ENCODE measurements around the gene RAB7A.

DNA sequence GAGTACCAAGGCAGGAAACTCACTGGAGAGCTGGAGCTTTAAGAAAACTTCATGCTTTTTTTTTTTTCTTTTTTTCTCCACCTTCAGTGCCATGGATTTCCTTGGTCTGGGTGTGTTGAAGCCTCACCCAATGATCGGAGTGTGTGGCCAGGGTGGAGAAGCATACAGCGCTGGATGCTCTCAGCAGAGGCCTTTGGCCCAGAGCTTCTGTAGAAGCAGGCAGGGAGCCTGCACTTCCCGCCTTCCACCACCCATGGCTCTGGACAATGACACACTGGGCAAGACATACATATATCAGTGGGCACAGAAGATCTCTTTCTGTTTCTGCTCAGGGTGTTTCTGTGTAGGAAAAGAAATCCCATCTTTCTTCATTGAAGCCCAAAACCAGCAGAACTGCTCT lies 97.6 kb downstream of the RAB7A start:
- TF ChIP-seq, protein P1, sequence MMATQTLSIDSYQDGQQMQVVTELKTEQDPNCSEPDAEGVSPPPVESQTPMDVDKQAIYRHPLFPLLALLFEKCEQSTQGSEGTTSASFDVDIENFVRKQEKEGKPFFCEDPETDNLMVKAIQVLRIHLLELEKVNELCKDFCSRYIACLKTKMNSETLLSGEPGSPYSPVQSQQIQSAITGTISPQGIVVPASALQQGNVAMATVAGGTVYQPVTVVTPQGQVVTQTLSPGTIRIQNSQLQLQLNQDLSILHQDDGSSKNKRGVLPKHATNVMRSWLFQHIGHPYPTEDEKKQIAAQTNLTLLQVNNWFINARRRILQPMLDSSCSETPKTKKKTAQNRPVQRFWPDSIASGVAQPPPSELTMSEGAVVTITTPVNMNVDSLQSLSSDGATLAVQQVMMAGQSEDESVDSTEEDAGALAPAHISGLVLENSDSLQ (IDR thresholded peaks at IDR 0.05): no peak
- no peak for TF ChIP-seq ZNF384 (IDR thresholded peaks at IDR 0.05)
- no peak for TF ChIP-seq L3MBTL2 (conservative IDR thresholded peaks at IDR 0.05)
- no peak for TF ChIP-seq BHLHE40 (IDR thresholded peaks at IDR 0.05; ENCODE audit: borderline replicate concordance)
- no peak for TF ChIP-seq CTBP1 (IDR thresholded peaks at IDR 0.05; ENCODE audit: borderline replicate concordance)
- no peak for TF ChIP-seq NFRKB (IDR thresholded peaks at IDR 0.05)
- TF ChIP-seq FOXK2 (IDR thresholded peaks at IDR 0.05): no peak
- TF ChIP-seq TARDBP (IDR thresholded peaks at IDR 0.05): no peak
- TF ChIP-seq SUZ12 (IDR thresholded peaks at IDR 0.05): no peak
- no peak for TF ChIP-seq SP1 (IDR thresholded peaks at IDR 0.05)
- no peak for TF ChIP-seq HDGF (IDR thresholded peaks at IDR 0.05; ENCODE audit: borderline replicate concordance)
- no peak for TF ChIP-seq FOXM1 (IDR thresholded peaks at IDR 0.05; ENCODE audit: borderline replicate concordance)

All from HEK293T (cell line).